ENCODE measurements around the gene PID1. TPM values are rescaled to one million over a fixed set of nuclear protein-coding genes. Genes with fewer than 3 reads are reported as not detected.

Gene PID1
- total RNA-seq, 1 experiment from 2014 or later, result 2.6 TPM

DNA sequence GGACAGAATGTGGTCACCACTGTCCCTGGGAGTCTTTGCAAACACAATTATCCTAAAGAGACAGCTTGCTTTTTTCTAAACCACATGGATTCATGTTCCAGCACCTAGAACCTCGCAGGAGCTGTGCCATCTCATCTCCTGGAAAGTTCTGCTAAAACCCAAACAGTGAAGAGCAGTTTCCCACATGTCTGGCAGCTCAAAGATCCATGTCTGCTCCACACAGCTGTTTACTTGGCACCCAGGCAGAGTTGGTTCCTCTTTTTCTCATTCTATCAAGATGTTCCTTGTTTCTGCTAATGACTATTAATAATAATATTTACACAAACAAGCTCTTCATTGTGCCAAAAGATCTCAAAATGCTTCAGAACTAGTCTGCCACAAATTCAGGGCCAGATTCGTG is 30.1 kb upstream of the PID1 start:
- POLR2A ChIA-PET, result no interaction called here
- H3K36me3 Mint-ChIP-seq, result no peaks in the 10 kb centered on the region
- no peak overlapping the region for H3K27ac Mint-ChIP-seq
- DNase-seq (ENCODE audit: low spot score) (no peak), ATAC-seq (no peak)
- TF ChIP-seq, protein P1, sequence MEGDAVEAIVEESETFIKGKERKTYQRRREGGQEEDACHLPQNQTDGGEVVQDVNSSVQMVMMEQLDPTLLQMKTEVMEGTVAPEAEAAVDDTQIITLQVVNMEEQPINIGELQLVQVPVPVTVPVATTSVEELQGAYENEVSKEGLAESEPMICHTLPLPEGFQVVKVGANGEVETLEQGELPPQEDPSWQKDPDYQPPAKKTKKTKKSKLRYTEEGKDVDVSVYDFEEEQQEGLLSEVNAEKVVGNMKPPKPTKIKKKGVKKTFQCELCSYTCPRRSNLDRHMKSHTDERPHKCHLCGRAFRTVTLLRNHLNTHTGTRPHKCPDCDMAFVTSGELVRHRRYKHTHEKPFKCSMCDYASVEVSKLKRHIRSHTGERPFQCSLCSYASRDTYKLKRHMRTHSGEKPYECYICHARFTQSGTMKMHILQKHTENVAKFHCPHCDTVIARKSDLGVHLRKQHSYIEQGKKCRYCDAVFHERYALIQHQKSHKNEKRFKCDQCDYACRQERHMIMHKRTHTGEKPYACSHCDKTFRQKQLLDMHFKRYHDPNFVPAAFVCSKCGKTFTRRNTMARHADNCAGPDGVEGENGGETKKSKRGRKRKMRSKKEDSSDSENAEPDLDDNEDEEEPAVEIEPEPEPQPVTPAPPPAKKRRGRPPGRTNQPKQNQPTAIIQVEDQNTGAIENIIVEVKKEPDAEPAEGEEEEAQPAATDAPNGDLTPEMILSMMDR (IDR thresholded peaks at IDR 0.05), result no peak
- no peak for TF ChIP-seq ZNF121 (CRISPR knock-in tag; IDR thresholded peaks at IDR 0.05)
- TF ChIP-seq, protein P2, sequence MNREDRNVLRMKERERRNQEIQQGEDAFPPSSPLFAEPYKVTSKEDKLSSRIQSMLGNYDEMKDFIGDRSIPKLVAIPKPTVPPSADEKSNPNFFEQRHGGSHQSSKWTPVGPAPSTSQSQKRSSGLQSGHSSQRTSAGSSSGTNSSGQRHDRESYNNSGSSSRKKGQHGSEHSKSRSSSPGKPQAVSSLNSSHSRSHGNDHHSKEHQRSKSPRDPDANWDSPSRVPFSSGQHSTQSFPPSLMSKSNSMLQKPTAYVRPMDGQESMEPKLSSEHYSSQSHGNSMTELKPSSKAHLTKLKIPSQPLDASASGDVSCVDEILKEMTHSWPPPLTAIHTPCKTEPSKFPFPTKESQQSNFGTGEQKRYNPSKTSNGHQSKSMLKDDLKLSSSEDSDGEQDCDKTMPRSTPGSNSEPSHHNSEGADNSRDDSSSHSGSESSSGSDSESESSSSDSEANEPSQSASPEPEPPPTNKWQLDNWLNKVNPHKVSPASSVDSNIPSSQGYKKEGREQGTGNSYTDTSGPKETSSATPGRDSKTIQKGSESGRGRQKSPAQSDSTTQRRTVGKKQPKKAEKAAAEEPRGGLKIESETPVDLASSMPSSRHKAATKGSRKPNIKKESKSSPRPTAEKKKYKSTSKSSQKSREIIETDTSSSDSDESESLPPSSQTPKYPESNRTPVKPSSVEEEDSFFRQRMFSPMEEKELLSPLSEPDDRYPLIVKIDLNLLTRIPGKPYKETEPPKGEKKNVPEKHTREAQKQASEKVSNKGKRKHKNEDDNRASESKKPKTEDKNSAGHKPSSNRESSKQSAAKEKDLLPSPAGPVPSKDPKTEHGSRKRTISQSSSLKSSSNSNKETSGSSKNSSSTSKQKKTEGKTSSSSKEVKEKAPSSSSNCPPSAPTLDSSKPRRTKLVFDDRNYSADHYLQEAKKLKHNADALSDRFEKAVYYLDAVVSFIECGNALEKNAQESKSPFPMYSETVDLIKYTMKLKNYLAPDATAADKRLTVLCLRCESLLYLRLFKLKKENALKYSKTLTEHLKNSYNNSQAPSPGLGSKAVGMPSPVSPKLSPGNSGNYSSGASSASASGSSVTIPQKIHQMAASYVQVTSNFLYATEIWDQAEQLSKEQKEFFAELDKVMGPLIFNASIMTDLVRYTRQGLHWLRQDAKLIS (CRISPR knock-in tag; IDR thresholded peaks at IDR 0.05; ENCODE audit: borderline replicate concordance), result no peak
- TF ChIP-seq, protein P3, sequence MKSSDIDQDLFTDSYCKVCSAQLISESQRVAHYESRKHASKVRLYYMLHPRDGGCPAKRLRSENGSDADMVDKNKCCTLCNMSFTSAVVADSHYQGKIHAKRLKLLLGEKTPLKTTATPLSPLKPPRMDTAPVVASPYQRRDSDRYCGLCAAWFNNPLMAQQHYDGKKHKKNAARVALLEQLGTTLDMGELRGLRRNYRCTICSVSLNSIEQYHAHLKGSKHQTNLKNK (CRISPR knock-in tag; IDR thresholded peaks at IDR 0.05), result no peak
- TF ChIP-seq FOXP1 (CRISPR knock-in tag; IDR thresholded peaks at IDR 0.05; ENCODE audit: borderline replicate concordance), result no peak
- no peak for TF ChIP-seq ZNF396 (CRISPR knock-in tag; IDR thresholded peaks at IDR 0.05; ENCODE audit: borderline replicate concordance)
- TF ChIP-seq, protein P4, sequence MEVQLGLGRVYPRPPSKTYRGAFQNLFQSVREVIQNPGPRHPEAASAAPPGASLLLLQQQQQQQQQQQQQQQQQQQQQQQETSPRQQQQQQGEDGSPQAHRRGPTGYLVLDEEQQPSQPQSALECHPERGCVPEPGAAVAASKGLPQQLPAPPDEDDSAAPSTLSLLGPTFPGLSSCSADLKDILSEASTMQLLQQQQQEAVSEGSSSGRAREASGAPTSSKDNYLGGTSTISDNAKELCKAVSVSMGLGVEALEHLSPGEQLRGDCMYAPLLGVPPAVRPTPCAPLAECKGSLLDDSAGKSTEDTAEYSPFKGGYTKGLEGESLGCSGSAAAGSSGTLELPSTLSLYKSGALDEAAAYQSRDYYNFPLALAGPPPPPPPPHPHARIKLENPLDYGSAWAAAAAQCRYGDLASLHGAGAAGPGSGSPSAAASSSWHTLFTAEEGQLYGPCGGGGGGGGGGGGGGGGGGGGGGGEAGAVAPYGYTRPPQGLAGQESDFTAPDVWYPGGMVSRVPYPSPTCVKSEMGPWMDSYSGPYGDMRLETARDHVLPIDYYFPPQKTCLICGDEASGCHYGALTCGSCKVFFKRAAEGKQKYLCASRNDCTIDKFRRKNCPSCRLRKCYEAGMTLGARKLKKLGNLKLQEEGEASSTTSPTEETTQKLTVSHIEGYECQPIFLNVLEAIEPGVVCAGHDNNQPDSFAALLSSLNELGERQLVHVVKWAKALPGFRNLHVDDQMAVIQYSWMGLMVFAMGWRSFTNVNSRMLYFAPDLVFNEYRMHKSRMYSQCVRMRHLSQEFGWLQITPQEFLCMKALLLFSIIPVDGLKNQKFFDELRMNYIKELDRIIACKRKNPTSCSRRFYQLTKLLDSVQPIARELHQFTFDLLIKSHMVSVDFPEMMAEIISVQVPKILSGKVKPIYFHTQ (CRISPR knock-in tag; IDR thresholded peaks at IDR 0.05), result no peak
- TF ChIP-seq JAZF1 (CRISPR knock-in tag; IDR thresholded peaks at IDR 0.05), result no peak
- no peak for TF ChIP-seq ELF4 (CRISPR knock-in tag; IDR thresholded peaks at IDR 0.05; ENCODE audit: low read depth)
- TF ChIP-seq CREB1 (CRISPR knock-in tag; IDR thresholded peaks at IDR 0.05), result no peak
- TF ChIP-seq, protein P5, sequence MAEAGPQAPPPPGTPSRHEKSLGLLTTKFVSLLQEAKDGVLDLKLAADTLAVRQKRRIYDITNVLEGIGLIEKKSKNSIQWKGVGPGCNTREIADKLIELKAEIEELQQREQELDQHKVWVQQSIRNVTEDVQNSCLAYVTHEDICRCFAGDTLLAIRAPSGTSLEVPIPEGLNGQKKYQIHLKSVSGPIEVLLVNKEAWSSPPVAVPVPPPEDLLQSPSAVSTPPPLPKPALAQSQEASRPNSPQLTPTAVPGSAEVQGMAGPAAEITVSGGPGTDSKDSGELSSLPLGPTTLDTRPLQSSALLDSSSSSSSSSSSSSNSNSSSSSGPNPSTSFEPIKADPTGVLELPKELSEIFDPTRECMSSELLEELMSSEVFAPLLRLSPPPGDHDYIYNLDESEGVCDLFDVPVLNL (CRISPR knock-in tag; IDR thresholded peaks at IDR 0.05; ENCODE audit: borderline replicate concordance, low read depth), result no peak
- TF ChIP-seq, protein P6, sequence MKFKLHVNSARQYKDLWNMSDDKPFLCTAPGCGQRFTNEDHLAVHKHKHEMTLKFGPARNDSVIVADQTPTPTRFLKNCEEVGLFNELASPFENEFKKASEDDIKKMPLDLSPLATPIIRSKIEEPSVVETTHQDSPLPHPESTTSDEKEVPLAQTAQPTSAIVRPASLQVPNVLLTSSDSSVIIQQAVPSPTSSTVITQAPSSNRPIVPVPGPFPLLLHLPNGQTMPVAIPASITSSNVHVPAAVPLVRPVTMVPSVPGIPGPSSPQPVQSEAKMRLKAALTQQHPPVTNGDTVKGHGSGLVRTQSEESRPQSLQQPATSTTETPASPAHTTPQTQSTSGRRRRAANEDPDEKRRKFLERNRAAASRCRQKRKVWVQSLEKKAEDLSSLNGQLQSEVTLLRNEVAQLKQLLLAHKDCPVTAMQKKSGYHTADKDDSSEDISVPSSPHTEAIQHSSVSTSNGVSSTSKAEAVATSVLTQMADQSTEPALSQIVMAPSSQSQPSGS (CRISPR knock-in tag; IDR thresholded peaks at IDR 0.05; ENCODE audit: borderline replicate concordance, low read depth), result no peak
- TF ChIP-seq, protein P7, sequence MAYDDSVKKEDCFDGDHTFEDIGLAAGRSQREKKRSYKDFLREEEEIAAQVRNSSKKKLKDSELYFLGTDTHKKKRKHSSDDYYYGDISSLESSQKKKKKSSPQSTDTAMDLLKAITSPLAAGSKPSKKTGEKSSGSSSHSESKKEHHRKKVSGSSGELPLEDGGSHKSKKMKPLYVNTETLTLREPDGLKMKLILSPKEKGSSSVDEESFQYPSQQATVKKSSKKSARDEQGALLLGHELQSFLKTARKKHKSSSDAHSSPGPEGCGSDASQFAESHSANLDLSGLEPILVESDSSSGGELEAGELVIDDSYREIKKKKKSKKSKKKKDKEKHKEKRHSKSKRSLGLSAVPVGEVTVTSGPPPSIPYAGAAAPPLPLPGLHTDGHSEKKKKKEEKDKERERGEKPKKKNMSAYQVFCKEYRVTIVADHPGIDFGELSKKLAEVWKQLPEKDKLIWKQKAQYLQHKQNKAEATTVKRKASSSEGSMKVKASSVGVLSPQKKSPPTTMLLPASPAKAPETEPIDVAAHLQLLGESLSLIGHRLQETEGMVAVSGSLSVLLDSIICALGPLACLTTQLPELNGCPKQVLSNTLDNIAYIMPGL (CRISPR knock-in tag; IDR thresholded peaks at IDR 0.05), result no peak
- TF ChIP-seq ATF1 (CRISPR knock-in tag; IDR thresholded peaks at IDR 0.05), result no peak
- H3K4me1 Mint-ChIP-seq, result no peaks in the 10 kb centered on the region
- no peaks in the 10 kb centered on the region; the same call in 1 of the 2 replicates for H3K9me3 Mint-ChIP-seq
- H3K4me3 Mint-ChIP-seq, result no peak overlapping the region
- CTCF ChIA-PET, result no interaction called here
- no peaks in the 10 kb centered on the region for H3K27me3 Mint-ChIP-seq (ENCODE audit: low read depth)
